Neural progenitor cell (in vitro differentiated cells): ENCODE measurements around the gene CCSER2. TPM values are rescaled to one million over a fixed set of nuclear protein-coding genes. Genes with fewer than 3 reads are reported as not detected.

Source experiments
- DNase-seq: peaks from one replicate; pipeline ENCODE4 v3.0.0-alpha.2; 2016; ENCODE audit warnings: low spot score
- H2AFZ ChIP-seq: fragments of 200-600 bp; sonication (generic); replicated peaks from 2 replicates; pipeline ENCODE4 v1.6.1; 2016; ENCODE audit warnings: antibody characterized with exemption
- H3F3A ChIP-seq: fragments of 200-600 bp; sonication (generic); 2 replicates; pipeline ENCODE4 v1.6.1; 2016; ENCODE audit warnings: antibody characterized with exemption, low read depth
- H3K27ac ChIP-seq: fragments of 200-600 bp; sonication (generic); 2 replicates; pipeline ENCODE4 v1.5.1; 2016; ENCODE audit warnings: mild to moderate bottlenecking
- H3K27me3 ChIP-seq: fragments of 200-600 bp; sonication (generic); 2 replicates; pipeline ENCODE4 v1.6.1; 2016; ENCODE audit warnings: mild to moderate bottlenecking, moderate library complexity
- H3K36me3 ChIP-seq: fragments of 200-600 bp; sonication (generic); 2 replicates; pipeline ENCODE4 v1.5.1; 2016
- H3K4me1 ChIP-seq: fragments of 200-600 bp; sonication (generic); 2 replicates; pipeline ENCODE4 v1.6.1; 2016; ENCODE audit warnings: mixed run types
- H3K4me2 ChIP-seq: fragments of 200-600 bp; sonication (generic); 2 replicates; pipeline ENCODE4 v1.6.1; 2016
- H3K4me3 ChIP-seq: fragments of 200-600 bp; sonication (generic); 2 replicates; pipeline ENCODE4 v1.5.1; 2016
- H3K79me2 ChIP-seq: fragments of 200-600 bp; sonication (generic); 2 replicates; pipeline ENCODE4 v1.6.1; 2016; ENCODE audit warnings: low read depth
- H3K9ac ChIP-seq: fragments of 200-600 bp; sonication (generic); 2 replicates; pipeline ENCODE4 v1.6.1; 2016
- H3K9me3 ChIP-seq: fragments of 200-600 bp; sonication (generic); 2 replicates; pipeline ENCODE4 v1.5.1; 2016; ENCODE audit warnings: low read depth
- H4K20me1 ChIP-seq: fragments of 200-600 bp; sonication (generic); 2 replicates; pipeline ENCODE4 v1.6.1; 2016; ENCODE audit warnings: low read depth
- H3K27ac Mint-ChIP-seq: 3 replicates; pipeline ENCODE4 v1.8.0; 2021; ENCODE audit warnings: mixed read lengths
- H3K27me3 Mint-ChIP-seq: 2 replicates; pipeline ENCODE4 v1.8.0; 2022; ENCODE audit warnings: low read depth, mild to moderate bottlenecking, inconsistent platforms, moderate library complexity, mixed read lengths; ENCODE audit not compliant: insufficient read depth
- H3K36me3 Mint-ChIP-seq: 3 replicates; pipeline ENCODE4 v1.8.0; 2021; ENCODE audit warnings: mixed read lengths
- H3K4me1 Mint-ChIP-seq: 3 replicates; pipeline ENCODE4 v1.8.0; 2021; ENCODE audit warnings: mixed read lengths
- H3K4me3 Mint-ChIP-seq: 3 replicates; pipeline ENCODE4 v1.8.0; 2021; ENCODE audit warnings: mild to moderate bottlenecking, moderate library complexity, mixed read lengths
- H3K9me3 Mint-ChIP-seq: 3 replicates; pipeline ENCODE4 v1.8.0; 2020; ENCODE audit warnings: mixed read lengths
- CTCF ChIP-seq: fragments of 200-600 bp; sonication (generic); IDR thresholded peaks from 2 replicates; pipeline ENCODE4 v1.5.1; 2017; ENCODE audit warnings: antibody characterized with exemption, mild to moderate bottlenecking
- EZH2 ChIP-seq: fragments of 200-600 bp; sonication (generic); IDR thresholded peaks from 2 replicates; pipeline ENCODE4 v1.6.1; 2017; ENCODE audit warnings: antibody characterized with exemption, mild to moderate bottlenecking, moderate library complexity
- EZH2phosphoT487 ChIP-seq: fragments of 200-600 bp; sonication (generic); IDR thresholded peaks from 2 replicates; pipeline ENCODE4 v1.6.1; 2017; ENCODE audit warnings: antibody characterized with exemption
- total RNA-seq: library from RNA; depleted of rRNA; stranded (reverse); fragments of >200 nt; gene quantifications from 2 replicates; pipeline ENCODE4 v1.2.3, GENCODE V29; 2015; ENCODE audit warnings: low replicate concordance

CCSER2 gene
- total RNA-seq, 1 donor from 2014 or later = 39.3 TPM

GRCh38 chr10:84341983-84342382 is 13.6 kb downstream of the CCSER2 start:
- H3K4me3 ChIP-seq = no peak overlapping the region
- no peaks in the 10 kb centered on the region for H3K9me3 ChIP-seq
- H3K27me3 ChIP-seq = no peaks in the 10 kb centered on the region
- peaks cover 13% of the 10 kb centered on the region for H4K20me1 ChIP-seq
- peaks cover 94% of the 10 kb centered on the region for H3K79me2 ChIP-seq
- Mint-ChIP-seq H3K9me3 (peaks cover 18% of the 10 kb centered on the region), H3K27me3 (no peaks in the 10 kb centered on the region), H3K4me1 (no peaks in the 10 kb centered on the region), H3K27ac (no peak overlapping the region), H3K36me3 (peaks cover 29% of the 10 kb centered on the region), H3K4me3 (no peak overlapping the region)
- peaks cover 4% of the 10 kb centered on the region for H3F3A ChIP-seq
- H3K27ac ChIP-seq = no peak overlapping the region
- H3K4me1 ChIP-seq = peaks cover 13% of the 10 kb centered on the region
- H3K4me2 ChIP-seq = no peak overlapping the region
- TF ChIP-seq EZH2phosphoT487 = no peak
- TF ChIP-seq CTCF = no peak
- no peak for TF ChIP-seq EZH2
- H3K36me3 ChIP-seq = no peaks in the 10 kb centered on the region
- no peak for DNase-seq
- no peak overlapping the region for H3K9ac ChIP-seq
- H2AFZ ChIP-seq = no peak overlapping the region

GRCh38 chr10:84342584-84342983 is 14.2 kb downstream of the CCSER2 start:
- Mint-ChIP-seq H3K27me3 (no peaks in the 10 kb centered on the region), H3K4me1 (no peaks in the 10 kb centered on the region), H3K36me3 (peaks cover 30% of the 10 kb centered on the region), H3K27ac (no peak overlapping the region), H3K9me3 (peaks cover 20% of the 10 kb centered on the region), H3K4me3 (no peak overlapping the region)
- H3K36me3 ChIP-seq = no peaks in the 10 kb centered on the region
- no peak overlapping the region for H3K9ac ChIP-seq
- no peaks in the 10 kb centered on the region for H3K9me3 ChIP-seq
- peaks cover 7% of the 10 kb centered on the region for H4K20me1 ChIP-seq
- no peak overlapping the region for H3K4me3 ChIP-seq
- no peak for TF ChIP-seq EZH2phosphoT487
- no peak for TF ChIP-seq EZH2
- no peak for TF ChIP-seq CTCF
- peaks cover 7% of the 10 kb centered on the region for H3K4me1 ChIP-seq
- no peak overlapping the region for H2AFZ ChIP-seq
- no peak overlapping the region for H3K4me2 ChIP-seq
- no peak overlapping the region for H3K27ac ChIP-seq
- no peak for DNase-seq
- peaks cover 92% of the 10 kb centered on the region for H3K79me2 ChIP-seq
- H3F3A ChIP-seq = no peaks in the 10 kb centered on the region
- H3K27me3 ChIP-seq = no peaks in the 10 kb centered on the region

GRCh38 chr10:84343831-84344230 is 15.4 kb downstream of the CCSER2 start:
- Mint-ChIP-seq H3K9me3 (peaks cover 31% of the 10 kb centered on the region), H3K27ac (no peak overlapping the region), H3K4me1 (no peaks in the 10 kb centered on the region), H3K4me3 (no peak overlapping the region), H3K36me3 (peaks cover 36% of the 10 kb centered on the region), H3K27me3 (peaks cover 2% of the 10 kb centered on the region)
- Histone ChIP-seq H4K20me1 (peaks cover 2% of the 10 kb centered on the region), H3K27ac (no peak overlapping the region), H3K4me1 (peaks cover 3% of the 10 kb centered on the region), H3K27me3 (no peaks in the 10 kb centered on the region), H2AFZ (no peak overlapping the region), H3K79me2 (peaks cover 80% of the 10 kb centered on the region), H3K9me3 (no peaks in the 10 kb centered on the region), H3K4me2 (no peak overlapping the region), H3F3A (no peaks in the 10 kb centered on the region), H3K4me3 (no peak overlapping the region), H3K9ac (no peak overlapping the region), H3K36me3 (no peaks in the 10 kb centered on the region)
- no peak for TF ChIP-seq CTCF
- no peak for TF ChIP-seq EZH2phosphoT487
- TF ChIP-seq EZH2 = no peak
- no peak for DNase-seq
